NCI-H2227 (cell line): ENCODE measurements around the gene ZNF618.
"Not testable (repeated sequence)": the region's sequence is repeated elsewhere in the genome, so short reads cannot be mapped to it uniquely, and the experiment has no call there.

Source experiments
- DNase-seq: peaks from one replicate; lab custom pipeline; 2025; ENCODE audit not compliant: unreplicated experiment; lab: John Stamatoyannopoulos, UW

ZNF618 gene

DNA sequence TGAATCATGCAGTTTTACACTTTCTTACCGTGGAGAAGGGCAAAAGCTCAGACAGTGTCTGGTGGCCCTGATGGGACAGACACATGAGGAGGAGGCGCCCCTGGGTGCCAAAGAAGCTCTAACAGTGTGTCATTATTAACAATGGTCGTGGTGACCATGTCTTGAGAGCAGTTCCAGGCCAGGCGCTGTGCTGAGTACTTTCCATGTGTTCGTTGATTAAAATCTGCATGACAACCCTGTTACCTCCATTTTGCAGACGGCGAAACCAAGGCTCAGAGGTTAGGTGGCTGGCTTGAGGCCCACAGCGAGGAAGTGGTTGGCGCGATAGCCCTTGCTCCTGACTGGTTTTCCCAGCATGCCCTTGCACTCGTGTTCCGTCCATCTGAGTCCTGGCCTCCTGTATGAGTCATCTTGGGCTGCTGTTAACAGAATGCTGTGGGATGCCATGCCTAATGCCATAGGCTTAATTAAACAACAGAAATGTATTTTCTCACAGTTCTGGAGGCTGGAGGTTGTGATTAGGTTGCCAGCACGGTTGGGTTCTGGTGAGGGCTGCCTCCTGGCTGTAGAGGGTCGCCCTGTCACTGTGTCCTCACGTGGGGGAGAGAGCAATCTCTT is 110.0 kb downstream of the ZNF618 start:
- no peak for DNase-seq

DNA sequence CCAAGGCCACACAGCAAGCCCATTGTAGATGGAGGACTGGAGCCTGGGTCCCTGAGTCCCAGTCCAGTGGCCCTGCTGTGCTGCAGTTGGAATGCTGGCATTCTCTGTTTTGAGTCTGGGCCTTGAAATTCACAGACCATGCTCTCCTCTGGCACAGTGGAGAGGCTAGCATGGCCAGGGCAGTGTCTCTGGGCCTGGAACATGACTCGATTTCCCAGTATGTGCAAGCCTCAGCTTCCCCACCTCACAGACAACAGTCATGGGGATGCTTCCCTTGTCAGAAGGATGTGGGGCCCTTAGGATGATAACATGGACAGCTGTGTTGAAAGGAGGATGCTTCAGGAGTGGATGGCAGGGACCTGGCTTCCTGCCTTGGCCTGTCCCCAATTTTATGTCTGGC is 110.8 kb downstream of the ZNF618 start:
- no peak for DNase-seq

DNA sequence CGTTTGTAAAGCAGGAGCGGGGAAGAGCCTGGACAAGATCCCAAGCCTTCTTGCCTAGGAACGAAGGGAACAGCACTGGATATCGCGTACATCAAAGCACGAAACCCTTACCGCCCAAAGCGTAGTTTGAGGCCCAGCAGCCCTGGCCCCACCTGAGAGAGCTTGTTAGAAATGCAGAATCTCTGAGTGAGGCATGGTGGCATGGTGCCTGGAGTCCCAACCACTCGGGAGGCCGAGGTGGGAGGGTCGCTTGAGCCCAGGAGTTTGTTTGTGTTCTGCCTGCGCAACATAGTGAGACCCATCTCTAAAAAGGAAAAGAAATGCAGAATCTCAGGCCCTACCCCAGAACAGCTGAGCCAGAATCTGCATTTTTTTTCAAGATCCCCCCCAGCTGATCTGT is 111.4 kb downstream of the ZNF618 start:
- no peak for DNase-seq

DNA sequence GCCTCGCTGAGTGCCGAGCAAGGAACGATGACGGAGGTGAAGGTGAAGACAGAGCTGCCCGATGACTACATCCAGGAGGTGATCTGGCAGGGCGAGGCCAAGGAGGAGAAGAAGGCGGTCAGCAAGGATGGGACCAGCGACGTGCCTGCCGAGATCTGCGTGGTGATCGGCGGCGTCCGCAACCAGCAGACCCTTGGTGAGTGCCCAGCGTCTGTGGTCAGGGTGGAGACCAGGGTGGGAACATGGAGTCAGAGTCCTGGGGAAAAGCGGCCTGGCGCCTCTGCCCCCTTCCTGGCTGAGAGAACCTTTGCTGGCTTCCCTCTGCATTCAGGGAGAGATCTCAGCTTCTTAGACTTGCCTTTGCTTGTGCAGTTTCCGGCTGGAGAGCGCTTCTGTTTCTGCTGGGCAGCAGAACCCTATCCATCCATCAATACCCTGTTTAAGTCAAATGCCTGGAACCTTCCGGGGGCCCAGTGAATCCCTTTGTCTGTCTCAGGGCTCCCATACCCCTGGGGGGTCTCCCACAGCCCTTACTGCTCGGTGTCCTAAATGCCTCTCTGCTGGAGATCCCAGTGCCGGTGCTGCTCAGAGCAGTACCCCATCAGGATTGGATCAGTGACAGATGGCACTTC is 112.4 kb downstream of the ZNF618 start:
- DNase-seq, result no peak

DNA sequence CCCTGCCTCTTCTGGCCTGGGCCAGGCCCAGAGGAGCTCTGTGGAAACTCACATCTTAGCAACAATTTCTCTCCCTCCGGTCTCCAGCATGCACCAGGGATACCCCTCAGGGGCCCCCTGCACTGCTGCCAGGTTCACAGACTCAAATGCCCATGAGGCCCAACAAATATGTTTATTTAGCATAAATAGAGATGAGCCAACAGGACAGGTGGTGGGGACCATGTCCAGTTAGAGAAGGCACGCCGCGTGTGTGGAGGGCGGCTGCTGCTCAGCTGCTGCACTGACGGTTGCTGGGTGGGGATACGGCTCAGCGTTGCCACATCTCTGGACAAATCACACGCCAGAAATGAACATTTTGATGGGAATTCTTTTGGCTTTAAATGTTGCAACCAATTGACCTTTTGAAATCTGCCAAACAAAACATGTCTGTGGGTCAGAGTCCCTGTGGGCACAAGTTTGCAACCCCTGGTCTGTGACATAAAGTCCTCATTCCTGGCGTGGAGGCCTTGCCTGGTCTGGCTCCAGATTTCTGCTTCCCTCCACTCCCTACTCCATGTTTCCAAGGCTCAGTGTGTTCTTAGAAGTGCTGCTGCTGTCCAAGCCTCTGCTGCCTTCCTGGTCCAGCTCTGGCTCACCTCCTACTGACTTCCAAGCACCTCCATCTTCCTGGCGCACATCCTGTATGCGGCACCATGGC is 113.1 kb downstream of the ZNF618 start:
- DNase-seq, result no peak

DNA sequence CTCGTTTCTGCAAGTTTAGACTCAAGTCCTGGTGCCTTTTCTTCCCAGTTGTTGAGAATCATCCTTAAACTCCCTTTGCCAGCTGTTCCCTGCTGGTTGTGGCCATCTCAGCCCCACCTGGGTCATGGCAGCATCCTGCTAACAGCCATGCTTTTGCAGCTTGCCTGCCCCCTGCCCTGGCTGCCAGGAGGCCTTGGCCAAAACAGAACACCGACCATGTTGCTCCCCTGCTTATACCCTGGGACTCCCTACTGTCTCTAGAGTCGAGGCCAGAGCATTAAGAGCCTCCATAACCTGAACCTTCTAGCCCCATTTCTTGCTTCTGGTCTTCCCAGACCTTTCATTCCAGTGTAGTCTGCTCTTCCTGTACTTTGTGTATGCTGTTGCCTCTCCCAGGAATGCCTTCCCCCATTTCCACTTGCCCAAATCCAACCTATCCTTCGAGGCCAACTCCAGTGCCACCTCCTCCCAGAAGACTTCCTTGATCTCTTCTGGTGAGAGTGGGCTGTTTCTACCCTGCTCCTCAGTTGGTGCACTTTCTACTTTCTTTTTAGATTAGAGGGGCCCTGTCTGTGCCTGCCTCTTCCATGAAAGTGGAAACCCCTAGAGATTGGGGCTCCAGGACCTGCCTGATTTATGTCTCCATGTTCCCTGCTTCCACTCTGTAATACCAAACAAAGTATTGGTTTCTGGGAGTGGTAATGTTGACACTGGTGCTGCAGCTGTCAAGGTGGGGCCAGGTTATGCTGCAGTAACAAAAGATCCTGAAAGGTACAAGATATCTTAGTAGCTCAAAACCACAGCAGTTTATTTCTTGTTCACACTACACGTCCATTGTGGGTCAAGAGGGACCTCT is 113.8 kb downstream of the ZNF618 start:
- DNase-seq, result no peak

DNA sequence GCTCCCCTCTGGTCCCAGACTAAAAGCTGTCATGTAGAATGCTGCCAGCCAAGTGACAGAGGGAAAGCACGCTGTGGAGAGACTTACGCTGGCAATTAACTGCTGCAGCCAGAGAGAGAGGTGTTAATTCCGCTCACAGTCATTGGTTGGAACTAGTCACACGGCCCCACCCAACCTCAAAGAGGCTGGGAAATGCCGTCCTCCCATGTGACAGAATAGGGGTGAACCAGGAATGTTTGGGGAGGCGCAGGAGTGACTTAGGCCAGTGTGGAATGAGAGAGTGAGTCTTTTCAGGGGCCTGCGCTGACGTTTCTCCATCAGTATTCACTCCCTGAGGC is 114.4 kb downstream of the ZNF618 start:
- DNase-seq, result no peak

DNA sequence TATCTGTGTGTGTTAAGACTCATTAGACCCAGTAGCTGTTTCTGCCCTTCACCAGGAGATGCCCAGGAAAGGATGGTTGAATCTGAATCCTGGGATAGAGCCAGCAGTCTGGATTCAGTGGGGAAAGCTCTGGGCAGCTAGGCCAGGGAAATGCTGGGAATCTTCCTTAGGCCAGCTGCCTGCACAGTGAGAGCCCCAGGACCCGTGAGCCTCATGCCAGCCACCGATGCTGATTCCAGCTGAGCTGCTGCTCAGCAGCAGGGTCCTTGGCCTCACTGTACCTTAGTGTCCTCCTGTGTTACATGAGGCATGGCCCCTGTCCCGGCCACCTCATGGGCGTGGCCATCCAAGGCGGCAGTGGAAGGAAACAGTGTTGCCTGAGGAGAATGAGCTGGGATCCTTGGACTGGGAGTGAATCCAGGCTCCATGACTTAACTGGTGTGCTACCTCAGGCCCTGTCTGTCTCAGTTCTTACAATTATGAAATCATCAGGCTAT is 114.9 kb downstream of the ZNF618 start:
- DNase-seq, result no peak

DNA sequence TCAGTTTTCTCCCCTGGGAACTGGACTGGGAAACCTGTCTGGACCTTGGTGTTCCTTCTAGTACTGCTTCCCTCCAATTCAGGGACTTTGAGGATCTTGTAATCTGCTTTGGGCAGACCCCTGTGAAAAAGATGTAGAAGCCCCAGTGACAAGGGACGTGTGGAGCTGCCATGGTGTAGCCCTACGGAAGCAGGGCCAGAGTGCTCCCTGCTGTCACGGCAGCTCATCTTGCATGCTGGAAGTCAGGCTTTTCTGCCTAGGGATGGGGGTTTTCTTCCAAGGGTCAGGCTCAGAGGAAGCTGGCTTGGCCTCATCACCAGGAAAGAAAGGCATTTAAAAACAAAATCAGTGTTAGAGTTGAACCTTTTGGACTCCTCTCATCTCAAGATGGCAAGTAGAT is 115.6 kb downstream of the ZNF618 start:
- DNase-seq, result no peak

DNA sequence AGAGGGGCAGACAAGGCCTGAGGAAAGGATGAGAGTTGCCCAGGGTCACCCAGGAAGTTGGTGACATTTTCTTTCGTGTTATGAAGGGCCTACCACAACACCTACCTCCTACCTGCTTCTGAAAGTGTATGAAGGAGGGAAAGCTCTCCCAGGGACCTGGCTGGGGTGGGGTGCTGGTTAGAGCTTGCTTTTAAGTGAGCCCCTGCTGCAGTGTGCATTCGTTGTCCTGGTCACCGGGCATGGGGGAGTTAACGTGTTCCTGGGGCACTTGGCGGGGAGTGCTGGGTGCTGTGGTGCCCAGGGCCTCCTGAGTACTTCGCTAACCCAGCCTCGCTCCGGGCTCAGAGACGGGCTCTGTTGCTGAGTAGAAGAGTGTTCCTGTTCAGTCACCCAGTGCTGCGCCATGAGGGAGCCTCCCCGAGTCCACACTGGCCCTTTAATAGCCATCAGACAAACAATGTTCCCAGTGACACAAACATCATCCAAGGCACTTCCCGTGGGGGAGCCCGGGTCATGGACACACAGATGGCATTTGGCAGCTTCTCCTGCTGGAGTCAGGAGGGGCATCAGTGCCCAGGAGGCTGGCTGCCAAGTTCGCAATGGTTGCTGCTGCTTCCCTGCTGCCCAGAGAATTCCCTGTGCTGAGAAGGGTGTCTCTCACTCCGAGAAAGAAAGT is 116.3 kb downstream of the ZNF618 start:
- DNase-seq, result no peak

DNA sequence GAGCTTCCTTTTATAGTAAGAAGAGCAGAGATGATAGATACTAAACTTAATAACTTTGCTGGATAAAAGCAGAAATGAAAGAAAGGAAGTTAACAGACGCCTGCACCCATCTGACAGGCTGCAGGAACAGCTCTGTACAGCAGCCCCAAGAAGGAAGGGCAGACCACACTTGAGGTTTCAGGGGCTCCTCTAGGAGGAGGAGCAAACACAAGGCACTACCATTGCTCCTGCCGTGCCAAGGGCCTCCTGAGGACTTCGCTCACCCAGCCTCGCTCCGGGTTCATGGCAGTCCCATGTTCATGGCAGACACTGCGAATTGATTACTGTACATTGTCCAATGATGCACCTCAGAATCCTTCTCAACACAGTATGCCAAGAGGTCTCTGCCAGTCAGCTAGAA is 116.9 kb downstream of the ZNF618 start:
- DNase-seq, result no peak

DNA sequence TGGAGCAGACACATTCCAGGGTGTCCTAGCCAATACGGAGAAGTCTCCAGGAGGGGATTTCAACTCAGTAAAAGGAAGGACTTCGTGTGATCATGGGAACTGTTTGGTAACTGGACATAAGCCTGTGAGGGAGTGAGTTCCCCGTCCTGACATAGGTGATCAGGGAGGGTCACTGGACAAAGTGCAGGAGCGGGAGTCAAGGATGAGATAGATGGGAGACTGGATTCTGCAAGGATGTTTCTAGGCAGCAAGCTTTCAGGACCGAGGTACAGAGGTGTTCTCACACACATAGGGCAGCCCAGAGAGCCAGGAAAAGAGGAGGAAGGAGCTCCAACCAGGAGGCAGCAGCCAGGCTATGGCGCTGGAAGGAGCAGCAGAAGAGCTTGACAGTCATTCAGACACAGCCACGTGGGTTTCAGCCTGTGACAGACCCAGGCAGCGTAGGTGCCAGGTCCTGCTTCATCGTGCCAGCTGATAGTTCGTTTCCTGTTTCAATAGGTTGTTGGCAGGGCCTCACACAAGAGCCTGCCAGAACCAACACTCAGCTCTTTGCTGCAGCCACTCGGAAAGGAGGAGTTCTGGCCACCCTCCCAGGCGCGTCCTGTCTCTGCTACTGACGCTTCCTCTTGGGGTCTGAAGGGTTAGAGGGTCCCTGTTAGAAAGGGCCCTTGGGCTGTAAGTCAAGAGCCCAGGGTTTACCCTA is 117.9 kb downstream of the ZNF618 start:
- DNase-seq, result no peak

DNA sequence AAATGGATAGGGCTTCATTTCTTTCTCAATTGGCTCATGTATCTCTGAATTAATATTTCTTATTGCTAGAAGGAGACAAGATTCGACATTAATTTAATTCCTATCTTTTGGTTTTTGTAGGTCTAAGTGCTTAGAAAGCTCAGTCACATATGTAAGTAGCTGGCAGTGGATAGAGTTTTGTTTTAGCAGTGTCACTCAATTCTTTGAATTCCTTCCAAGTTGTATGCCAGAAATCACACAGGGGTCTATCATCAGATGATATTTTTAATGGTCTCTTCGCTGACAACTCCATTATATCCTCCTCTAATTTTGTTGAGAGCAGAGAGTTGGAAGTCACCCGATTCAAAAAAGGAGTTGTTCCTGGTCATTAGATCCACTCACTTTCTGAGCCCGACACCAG is 119.3 kb downstream of the ZNF618 start:
- no peak for DNase-seq

DNA sequence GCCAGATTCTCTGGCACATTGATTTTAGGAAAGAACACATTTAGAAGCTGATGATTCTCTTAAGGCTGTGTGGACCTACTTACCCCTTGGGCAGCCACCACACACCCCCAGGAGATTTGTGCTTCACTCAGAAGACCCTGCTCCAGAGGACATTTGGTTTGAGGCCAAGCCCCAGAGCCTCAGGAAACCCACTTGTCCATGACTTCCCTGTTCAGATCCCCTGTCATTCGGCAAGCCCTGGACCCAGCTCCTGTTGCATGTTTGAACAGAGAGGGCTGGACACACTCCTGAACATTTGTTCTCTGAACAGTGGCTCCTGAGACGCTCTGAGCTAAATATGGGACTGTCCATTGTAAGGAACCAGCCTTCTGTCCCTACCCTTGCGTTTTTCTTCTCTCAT is 119.9 kb downstream of the ZNF618 start:
- DNase-seq, result no peak

DNA sequence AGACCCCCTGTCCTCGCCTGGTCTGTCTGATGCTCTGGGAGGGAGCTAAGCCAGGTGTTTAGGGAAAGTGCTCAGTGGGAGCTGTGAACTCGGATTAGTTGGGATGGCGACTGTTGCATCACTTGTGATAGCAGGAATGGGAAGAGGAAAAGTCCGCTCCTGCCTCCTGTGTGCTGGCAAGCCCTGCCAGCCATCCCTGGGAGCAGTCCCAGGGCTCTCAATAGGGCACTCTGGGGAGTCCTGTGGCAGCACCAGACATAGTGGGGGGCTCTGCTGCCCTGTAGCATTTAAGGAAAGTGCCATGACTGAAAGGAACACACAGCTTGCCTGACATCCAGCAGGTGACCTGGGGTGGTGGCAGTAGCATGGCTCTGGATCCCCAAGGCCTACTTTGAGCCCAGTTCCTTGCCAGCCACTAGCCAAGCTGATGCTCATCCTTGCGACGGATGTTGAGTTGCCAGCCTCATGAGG is 120.5 kb downstream of the ZNF618 start:
- no peak for DNase-seq

DNA sequence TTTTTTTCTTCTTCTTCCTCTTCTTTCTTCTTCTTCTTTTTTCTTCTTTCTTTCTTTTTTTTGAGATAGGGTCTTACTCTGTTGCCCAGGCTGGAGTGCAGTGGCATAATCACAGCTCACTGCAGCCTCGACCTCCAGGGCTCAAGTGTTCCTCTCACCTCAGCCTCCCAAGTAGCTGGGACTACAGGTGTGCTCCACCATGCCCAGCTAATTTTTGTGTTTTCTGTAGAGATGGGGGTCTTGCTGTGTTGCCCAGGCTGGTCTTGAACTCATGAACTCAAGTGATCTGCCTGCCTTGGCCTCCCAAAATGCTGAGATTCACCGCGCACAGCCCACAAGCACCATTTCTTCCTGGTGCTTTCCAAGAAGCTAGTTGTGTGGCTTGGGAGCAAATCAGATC is 121.0 kb downstream of the ZNF618 start:
- DNase-seq, result not testable (repeated sequence)

DNA sequence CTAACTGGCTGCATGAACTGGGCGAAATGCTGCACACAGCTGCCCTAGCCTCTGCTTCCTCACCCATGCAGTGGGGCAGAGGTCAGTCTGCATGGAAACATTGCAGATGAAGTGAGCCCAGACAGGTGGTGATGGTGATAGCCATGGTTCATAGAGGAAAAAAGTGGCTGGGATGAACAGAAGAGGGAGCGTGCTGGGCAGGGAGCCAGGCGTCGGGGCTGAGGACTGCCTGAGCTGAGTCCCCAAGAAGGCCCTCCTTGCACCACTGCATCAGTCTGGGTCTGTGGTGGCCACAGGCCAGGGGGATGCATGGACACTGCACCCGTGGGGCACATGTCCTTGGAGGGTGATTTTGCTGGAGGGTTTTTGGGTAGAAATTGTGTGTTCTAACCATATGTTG is 121.5 kb downstream of the ZNF618 start:
- no peak for DNase-seq

DNA sequence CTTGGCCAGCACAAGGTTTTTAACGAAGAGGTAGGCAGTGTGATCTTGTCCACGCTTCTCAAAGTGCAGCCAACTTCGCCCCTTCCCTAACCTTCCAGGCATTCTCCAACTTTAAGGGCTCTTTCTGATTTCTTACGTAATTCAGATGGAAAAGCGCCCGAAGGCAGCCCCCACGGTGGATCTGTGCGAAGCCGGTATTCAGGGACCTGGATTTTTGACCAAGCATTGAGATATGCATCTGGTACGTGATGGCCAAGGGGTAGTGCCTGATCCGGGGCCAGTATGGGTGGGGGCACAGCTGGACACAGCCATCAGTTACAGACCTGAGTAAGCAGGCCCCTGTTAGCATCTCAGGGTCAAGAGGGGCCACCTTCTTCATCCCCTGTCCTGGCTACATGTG is 122.0 kb downstream of the ZNF618 start:
- DNase-seq, result no peak

DNA sequence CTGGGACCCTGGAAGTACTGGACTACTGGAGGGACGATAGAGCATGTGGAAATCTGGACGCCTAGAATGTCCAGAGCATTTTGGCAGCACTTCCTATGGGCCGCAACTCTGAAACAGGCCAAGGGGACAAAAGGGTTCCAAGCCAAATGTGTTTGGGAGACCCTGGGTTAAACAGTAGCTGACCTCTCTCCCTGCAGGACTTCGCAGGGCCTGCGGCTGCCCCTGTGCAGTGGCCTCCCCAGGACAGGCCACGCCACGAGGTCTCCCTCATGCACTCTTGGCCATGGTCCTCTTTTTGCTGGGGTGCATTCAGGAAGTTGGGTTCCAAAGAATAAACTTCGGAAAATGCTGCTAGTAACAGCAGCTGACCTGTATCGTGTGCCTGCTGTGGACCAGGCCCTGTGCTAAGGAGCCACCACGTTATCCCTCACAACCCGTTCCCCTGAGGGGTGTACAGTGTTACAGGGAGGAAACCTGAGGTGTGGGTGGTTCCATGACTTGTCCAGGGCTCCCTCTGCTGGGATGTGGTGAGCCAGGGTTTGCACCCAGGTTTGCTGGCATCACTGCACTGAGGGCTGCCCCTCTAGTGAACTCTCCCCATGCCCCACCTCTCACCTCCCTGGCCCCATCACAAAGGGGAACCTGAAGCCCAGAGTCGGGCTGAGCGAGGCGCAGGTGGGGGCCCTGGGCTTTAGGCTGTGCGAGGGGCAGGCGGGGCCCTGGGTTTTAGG is 122.6 kb downstream of the ZNF618 start:
- no peak for DNase-seq
